GM23248 (cell line): ENCODE results near the gene CAMK2D. TPM values are rescaled to one million over a fixed set of nuclear protein-coding genes. Genes with fewer than 3 reads are reported as not detected.

Source experiments
- DNase-seq: peaks from one replicate; pipeline ENCODE4 v3.0.0-alpha.2; 2015
- H2AFZ ChIP-seq: fragments of 200-600 bp; sonication (generic); 2 replicates; pipeline ENCODE4 v1.6.1; 2016; ENCODE audit warnings: antibody characterized with exemption
- H3F3A ChIP-seq: fragments of 200-600 bp; sonication (generic); 2 replicates; pipeline ENCODE4 v1.6.1; 2016; ENCODE audit warnings: mild to moderate bottlenecking, antibody characterized with exemption, mixed run types; ENCODE audit not compliant: insufficient read depth
- H3K27ac ChIP-seq: fragments of 200-600 bp; sonication (generic); 2 replicates; pipeline ENCODE4 v1.5.1; 2016; ENCODE audit warnings: mild to moderate bottlenecking
- H3K27me3 ChIP-seq: fragments of 200-600 bp; sonication (generic); replicated peaks from 2 replicates; pipeline ENCODE4 v1.6.1; 2016; ENCODE audit warnings: mild to moderate bottlenecking; ENCODE audit not compliant: insufficient read depth
- H3K36me3 ChIP-seq: fragments of 200-600 bp; sonication (generic); 2 replicates; pipeline ENCODE4 v1.6.1; 2016; ENCODE audit warnings: low read depth, mild to moderate bottlenecking
- H3K4me1 ChIP-seq: fragments of 200-600 bp; sonication (generic); 2 replicates; pipeline ENCODE4 v1.6.1; 2016; ENCODE audit warnings: mild to moderate bottlenecking; ENCODE audit not compliant: insufficient read depth
- H3K4me2 ChIP-seq: fragments of 200-600 bp; sonication (generic); one replicate; pipeline ENCODE4 v1.6.1; 2016; ENCODE audit warnings: mild to moderate bottlenecking; ENCODE audit not compliant: unreplicated experiment
- H3K4me3 ChIP-seq: fragments of 200-600 bp; sonication (generic); 2 replicates; pipeline ENCODE4 v1.5.1; 2016; ENCODE audit warnings: mild to moderate bottlenecking
- H3K79me2 ChIP-seq: fragments of 200-600 bp; sonication (generic); 2 replicates; pipeline ENCODE4 v1.6.1; 2016; ENCODE audit warnings: mild to moderate bottlenecking; ENCODE audit not compliant: insufficient read depth
- H3K9ac ChIP-seq: fragments of 200-600 bp; sonication (generic); 2 replicates; pipeline ENCODE4 v1.6.1; 2016; ENCODE audit warnings: mild to moderate bottlenecking
- H3K9me2 ChIP-seq: fragments of 200-600 bp; sonication (generic); 2 replicates; pipeline ENCODE4 v1.6.1; 2016; ENCODE audit warnings: mixed run types, mild to moderate bottlenecking, moderate library complexity; ENCODE audit not compliant: insufficient read depth
- H3K9me3 ChIP-seq: fragments of 200-600 bp; sonication (generic); one replicate; pipeline ENCODE4 v1.6.1; 2017; ENCODE audit warnings: low read depth
- H4K20me1 ChIP-seq: fragments of 200-600 bp; sonication (generic); 2 replicates; pipeline ENCODE4 v1.6.0; 2016; ENCODE audit not compliant: insufficient read depth
- EZH2 ChIP-seq: fragments of 200-600 bp; sonication (generic); IDR thresholded peaks from 2 replicates; pipeline ENCODE4 v1.6.1; 2018; ENCODE audit warnings: antibody characterized with exemption, mild to moderate bottlenecking; ENCODE audit not compliant: insufficient read depth, poor library complexity, severe bottlenecking
- EZH2phosphoT487 ChIP-seq: fragments of 200-600 bp; sonication (generic); IDR thresholded peaks from 2 replicates; pipeline ENCODE4 v1.6.1; 2018; ENCODE audit warnings: antibody characterized with exemption, moderate library complexity, mild to moderate bottlenecking, low read depth; ENCODE audit not compliant: insufficient read depth
- WGBS, 2 experiments: methylation state at CpG; one replicate each; pipeline ENCODE4 v1.1.6; 2015 to 2017; ENCODE audit warnings: low lambda C conversion rate in 2 of 2, low coverage in 1 of 2; ENCODE audit errors: missing lambda C conversion rate in 2 of 2; 5-methylcytosine and 5-hydroxymethylcytosine counted together
- in situ Hi-C: fragments of 300-500 bp; cut with MboI; formaldehyde crosslinking; loops from 2 replicates; pipeline ENCODE4 v1.15.0; 2020
- polyA plus RNA-seq: library from polyadenylated mRNA; unstranded; fragments of >200 nt; fragmentation: Nextera tagmentation; extraction: Ambion mirVana; gene quantifications from 2 replicates; pipeline ENCODE4 v1.2.1, GENCODE V29; 2016
- total RNA-seq: library from RNA; depleted of rRNA; stranded (reverse); fragments of >200 nt; shearing (Covaris generic); gene quantifications from 2 replicates; pipeline ENCODE4 v1.2.3, GENCODE V29; 2014

Gene CAMK2D
- total and polyA plus RNA-seq, 2 experiments from 2014 or later: 78.8 to 94.5 TPM

DNA sequence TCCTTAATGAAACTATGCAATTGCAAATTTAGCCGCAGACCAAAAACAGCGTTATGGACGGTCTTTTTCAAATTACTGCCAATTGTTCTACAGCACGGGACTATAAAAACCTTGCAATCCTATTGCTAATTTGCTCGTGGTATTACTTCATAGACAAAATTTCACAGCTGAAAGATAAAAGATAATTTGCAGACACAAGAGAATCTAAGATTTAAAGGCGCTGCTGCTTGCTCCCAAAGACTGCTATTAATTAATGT is 1.4 kb upstream of the CAMK2D start:
- in situ Hi-C loops: loop anchor here (10.0 to 25.0 kb wide), 2 partner anchors 376 to 612 kb away; no protein-coding TSS in a partner anchor
- no peaks in the 10 kb centered on the region for H3K36me3 ChIP-seq
- H2AFZ ChIP-seq: peak overlapping the region; percentile 94
- TF ChIP-seq EZH2: no peak
- no peak for TF ChIP-seq EZH2phosphoT487
- H3K79me2 ChIP-seq: peaks cover 30% of the 10 kb centered on the region
- DNase-seq: no peak
- H3F3A ChIP-seq: peaks cover 38% of the 10 kb centered on the region
- H4K20me1 ChIP-seq: no peaks in the 10 kb centered on the region
- peaks cover 17% of the 10 kb centered on the region for H3K4me1 ChIP-seq
- peak overlapping the region; percentile 98 for H3K4me2 ChIP-seq
- no peaks in the 10 kb centered on the region for H3K9me2 ChIP-seq
- H3K9me3 ChIP-seq: no peaks in the 10 kb centered on the region
- no peaks in the 10 kb centered on the region for H3K27me3 ChIP-seq
- H3K27ac ChIP-seq: peak overlapping the region; percentile 96
- H3K9ac ChIP-seq: peak overlapping the region; percentile 91
- peak overlapping the region; percentile 87 for H3K4me3 ChIP-seq
- 2 to 3% methylated on average over 6 of the region's 6 CpGs for WGBS, 2 experiments

DNA sequence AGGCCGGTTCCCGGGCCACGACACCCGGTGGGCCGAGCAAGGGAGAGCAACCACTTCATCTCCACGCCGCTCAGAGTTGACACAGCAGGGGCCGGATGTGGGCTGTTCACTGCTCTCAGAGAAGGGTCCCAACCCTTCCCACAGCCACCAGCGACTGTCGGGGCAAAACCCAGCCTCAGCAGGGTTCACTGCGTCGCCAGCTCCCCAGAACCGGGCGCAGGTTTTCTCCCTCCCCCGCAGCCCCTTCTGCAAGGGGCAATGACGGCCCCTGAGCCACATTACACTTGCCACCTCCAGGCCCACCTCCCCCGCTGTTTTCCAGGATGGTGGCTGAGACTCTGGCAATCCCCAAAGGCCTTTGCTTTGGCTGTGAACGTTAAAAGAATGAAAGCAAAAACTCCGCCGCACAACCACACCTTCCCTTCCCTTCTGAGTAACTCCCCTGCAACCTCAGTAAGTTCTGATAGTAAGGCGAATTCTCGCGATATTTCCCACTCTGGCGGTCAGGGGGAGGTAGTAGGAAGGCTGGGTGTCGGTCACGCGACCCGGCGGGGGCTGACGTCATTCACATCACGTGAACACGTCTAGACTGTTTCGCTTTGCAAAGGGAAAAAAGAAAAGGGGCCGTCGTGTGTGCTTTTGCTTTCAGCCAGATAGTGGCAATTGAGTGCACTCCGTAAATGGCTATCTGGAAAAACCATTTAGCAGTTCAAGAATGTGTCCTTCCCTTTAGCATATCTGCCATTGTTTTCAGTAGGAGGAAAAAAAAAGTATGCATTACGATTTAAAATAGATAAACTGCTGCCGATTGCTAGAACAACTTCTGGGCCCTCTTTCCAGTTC is 869 bp upstream of the CAMK2D start:
- Histone ChIP-seq H3K9me3 (no peaks in the 10 kb centered on the region), H3K27me3 (no peaks in the 10 kb centered on the region), H3K4me3 (peak overlapping the region; percentile 87), H3K9me2 (no peaks in the 10 kb centered on the region), H3K4me2 (peak overlapping the region; percentile 98), H4K20me1 (no peaks in the 10 kb centered on the region), H3K9ac (peak overlapping the region; percentile 91), H2AFZ (peak overlapping the region; percentile 94), H3K36me3 (peaks cover 1% of the 10 kb centered on the region), H3K79me2 (peaks cover 35% of the 10 kb centered on the region), H3K4me1 (peaks cover 22% of the 10 kb centered on the region), H3F3A (peaks cover 44% of the 10 kb centered on the region), H3K27ac (peak overlapping the region; percentile 96)
- in situ Hi-C loops: loop anchor here (10.0 to 25.0 kb wide), 2 partner anchors 375 to 612 kb away; no protein-coding TSS in a partner anchor
- 1% methylated on average over 33 to 37 of the region's 38 CpGs for WGBS, 2 experiments
- DNase-seq: peak; percentile 100
- no peak for TF ChIP-seq EZH2phosphoT487

GRCh38 chr4:113760795-113761619 is 531 bp downstream of the CAMK2D start:
- H3K27ac ChIP-seq: peak overlapping the region; percentile 96
- in situ Hi-C loops: loop anchor here (10.0 to 25.0 kb wide), 2 partner anchors 374 to 614 kb away; no protein-coding TSS in a partner anchor
- peak overlapping the region; percentile 98 for H3K4me2 ChIP-seq
- H3K36me3 ChIP-seq: peaks cover 12% of the 10 kb centered on the region
- H3K9ac ChIP-seq: peak overlapping the region; percentile 91
- peak overlapping the region; percentile 87 for H3K4me3 ChIP-seq
- peaks cover 56% of the 10 kb centered on the region for H3F3A ChIP-seq
- no peaks in the 10 kb centered on the region for H3K9me3 ChIP-seq
- no peaks in the 10 kb centered on the region for H3K27me3 ChIP-seq
- peaks cover 36% of the 10 kb centered on the region for H3K4me1 ChIP-seq
- no peak for TF ChIP-seq EZH2
- no peak for TF ChIP-seq EZH2phosphoT487
- no peaks in the 10 kb centered on the region for H3K9me2 ChIP-seq
- H4K20me1 ChIP-seq: no peaks in the 10 kb centered on the region
- WGBS, 2 experiments: 1 to 2% methylated on average over 60 to 63 of the region's 64 CpGs
- H3K79me2 ChIP-seq: peaks cover 49% of the 10 kb centered on the region
- peak overlapping the region; percentile 77 for H2AFZ ChIP-seq
- peak; percentile 89 for DNase-seq

DNA sequence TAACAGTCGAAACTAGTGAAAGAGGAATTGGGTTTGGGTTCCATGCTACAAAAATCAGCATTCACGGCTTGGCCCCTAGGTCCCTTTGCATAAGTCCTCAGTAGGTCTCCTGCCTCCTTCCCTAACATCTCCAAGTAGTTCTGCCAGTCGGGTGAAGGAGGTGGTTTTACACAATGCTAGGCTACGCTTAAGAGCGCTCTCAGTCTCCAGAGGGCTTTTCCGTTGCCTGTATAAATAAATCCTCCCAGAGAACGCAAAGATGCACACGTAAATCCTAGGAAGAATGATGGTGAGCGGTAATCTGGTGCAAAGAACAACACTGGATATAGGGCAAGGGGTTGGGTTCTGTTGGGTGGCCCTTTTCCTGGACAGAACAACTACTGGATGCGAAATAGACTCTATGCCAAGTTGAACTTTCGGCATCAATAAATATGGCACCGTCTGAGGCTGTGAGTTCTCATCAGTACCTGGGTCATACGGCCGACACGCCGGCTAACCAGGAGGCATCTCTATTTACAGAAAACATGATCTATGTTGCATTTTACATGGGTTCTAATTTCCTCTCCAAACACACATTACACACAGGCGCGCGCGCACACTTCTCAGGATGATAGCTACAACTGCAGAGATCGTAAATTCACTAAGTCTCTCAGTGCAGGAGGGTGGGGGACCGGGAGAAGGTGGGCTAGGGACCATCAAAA is 1.3 kb downstream of the CAMK2D start:
- Histone ChIP-seq H3K27me3 (no peaks in the 10 kb centered on the region), H2AFZ (peak overlapping the region; percentile 77), H3K4me1 (peaks cover 44% of the 10 kb centered on the region), H3K9ac (peak overlapping the region; percentile 91), H3F3A (peaks cover 62% of the 10 kb centered on the region), H4K20me1 (no peaks in the 10 kb centered on the region), H3K36me3 (peaks cover 12% of the 10 kb centered on the region), H3K9me2 (no peaks in the 10 kb centered on the region), H3K27ac (peak overlapping the region; percentile 96), H3K9me3 (no peaks in the 10 kb centered on the region), H3K4me3 (peak overlapping the region; percentile 87), H3K79me2 (peaks cover 57% of the 10 kb centered on the region), H3K4me2 (peak overlapping the region; percentile 98)
- TF ChIP-seq EZH2: no peak
- no peak for TF ChIP-seq EZH2phosphoT487
- peak; percentile 65 for DNase-seq
- 0 to 1% methylated on average over 22 of the region's 22 CpGs for WGBS, 2 experiments
- in situ Hi-C loops: loop anchor here (10.0 to 25.0 kb wide), 2 partner anchors 373 to 615 kb away; no protein-coding TSS in a partner anchor
